ENCODE measurements around the gene FSD2. TPM values are rescaled to one million over a fixed set of nuclear protein-coding genes. Genes with fewer than 3 reads are reported as not detected.
A peak's percentile ranks its signal among the peaks of the same experiment; 100 is the strongest.

FSD2 gene
- total RNA-seq, 1 experiment from 2014 or later: not detected

DNA sequence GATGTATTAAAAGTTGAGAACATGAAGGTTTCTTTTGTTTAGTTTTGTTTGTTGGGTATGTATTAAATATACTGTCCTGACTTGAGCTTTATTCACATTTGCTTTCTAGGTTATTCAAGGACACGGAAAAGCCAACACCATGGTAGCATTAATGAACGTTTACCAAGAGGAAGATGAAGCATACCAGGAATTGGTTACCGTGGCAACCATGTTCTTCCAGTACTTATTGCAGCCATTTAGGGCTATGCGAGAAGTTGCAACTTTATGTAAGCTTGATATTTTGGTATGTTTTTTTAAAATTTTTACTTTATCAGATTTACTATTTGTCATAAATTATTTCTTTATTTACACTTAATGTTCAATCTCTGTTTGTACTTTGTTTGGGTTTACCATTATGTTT is 7.1 kb upstream of the FSD2 start:
- TF ChIP-seq, protein P1, sequence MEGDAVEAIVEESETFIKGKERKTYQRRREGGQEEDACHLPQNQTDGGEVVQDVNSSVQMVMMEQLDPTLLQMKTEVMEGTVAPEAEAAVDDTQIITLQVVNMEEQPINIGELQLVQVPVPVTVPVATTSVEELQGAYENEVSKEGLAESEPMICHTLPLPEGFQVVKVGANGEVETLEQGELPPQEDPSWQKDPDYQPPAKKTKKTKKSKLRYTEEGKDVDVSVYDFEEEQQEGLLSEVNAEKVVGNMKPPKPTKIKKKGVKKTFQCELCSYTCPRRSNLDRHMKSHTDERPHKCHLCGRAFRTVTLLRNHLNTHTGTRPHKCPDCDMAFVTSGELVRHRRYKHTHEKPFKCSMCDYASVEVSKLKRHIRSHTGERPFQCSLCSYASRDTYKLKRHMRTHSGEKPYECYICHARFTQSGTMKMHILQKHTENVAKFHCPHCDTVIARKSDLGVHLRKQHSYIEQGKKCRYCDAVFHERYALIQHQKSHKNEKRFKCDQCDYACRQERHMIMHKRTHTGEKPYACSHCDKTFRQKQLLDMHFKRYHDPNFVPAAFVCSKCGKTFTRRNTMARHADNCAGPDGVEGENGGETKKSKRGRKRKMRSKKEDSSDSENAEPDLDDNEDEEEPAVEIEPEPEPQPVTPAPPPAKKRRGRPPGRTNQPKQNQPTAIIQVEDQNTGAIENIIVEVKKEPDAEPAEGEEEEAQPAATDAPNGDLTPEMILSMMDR (IDR thresholded peaks at IDR 0.05; ENCODE audit: unreplicated experiment): no peak
- peaks cover 22% of the 10 kb centered on the region for H3K4me1 Mint-ChIP-seq (ENCODE audit: insufficient read depth, unreplicated experiment)
- peaks cover 49% of the 10 kb centered on the region for H3K36me3 Mint-ChIP-seq (ENCODE audit: insufficient read depth, unreplicated experiment)
- ChIA-PET POLR2A (interaction anchor here (0.6 to 8.4 kb wide), 8 partner anchors 17 to 616 kb away, joined by 3 to 182 read pairs (median 4); partner anchors contain the start of gene RPS17), CTCF (interaction anchor here (0.6 to 1.3 kb wide), 5 partner anchors 17 to 552 kb away, joined by 3 to 5 read pairs (median 3); no protein-coding TSS in a partner anchor)
- no TSS peak for BruUV-seq (replicated peaks)
- intact Hi-C loops (cut with micrococcal nuclease): no loop called here
- H3K27ac Mint-ChIP-seq (ENCODE audit: low read depth, unreplicated experiment): no peak overlapping the region
- no peak for DNase-seq (ENCODE audit: unreplicated experiment)
- no peaks in the 10 kb centered on the region for H3K9me3 Mint-ChIP-seq (ENCODE audit: unreplicated experiment)
- H3K27me3 Mint-ChIP-seq (ENCODE audit: insufficient read depth, unreplicated experiment): no peaks in the 10 kb centered on the region
- H3K4me3 Mint-ChIP-seq (ENCODE audit: unreplicated experiment): peak overlapping the region; percentile 84

DNA sequence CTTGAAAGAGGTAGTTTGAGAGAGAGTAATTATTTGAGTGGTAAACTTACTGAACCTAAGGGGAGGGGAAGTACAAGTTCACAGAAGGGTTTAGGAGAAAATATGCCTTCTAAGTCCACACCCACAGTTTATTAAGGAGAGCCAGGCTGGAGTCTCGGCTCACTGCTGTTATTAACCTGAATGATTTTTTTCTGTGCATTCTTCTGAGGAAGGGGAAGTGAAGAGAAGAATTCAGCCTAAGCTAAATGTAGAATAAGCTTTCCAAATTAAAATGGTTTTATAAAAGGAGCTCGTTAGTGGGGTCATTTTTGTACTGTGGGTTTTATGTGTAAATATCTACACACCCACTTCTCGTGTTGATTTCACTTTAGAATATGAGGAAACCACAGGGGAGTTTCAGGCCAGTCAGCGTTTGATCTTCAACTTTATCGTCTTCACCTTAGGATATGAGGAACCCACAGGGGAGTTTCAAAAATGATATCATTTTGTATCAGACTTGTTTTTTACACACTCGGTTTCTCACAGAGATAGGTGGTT is 5.1 kb upstream of the FSD2 start:
- H3K4me3 Mint-ChIP-seq (ENCODE audit: unreplicated experiment): peak overlapping the region; percentile 84
- TSS peak; percentile 61 for BruUV-seq (replicated peaks)
- H3K36me3 Mint-ChIP-seq (ENCODE audit: insufficient read depth, unreplicated experiment): peaks cover 31% of the 10 kb centered on the region
- POLR2A ChIA-PET: interaction anchor here (0.6 to 8.4 kb wide), 22 partner anchors 8 to 473 kb away, joined by 3 to 182 read pairs (median 4); partner anchors contain the start of genes C15orf40, RAMAC and RPS17
- H3K27ac Mint-ChIP-seq (ENCODE audit: low read depth, unreplicated experiment): peak overlapping the region; percentile 84
- DNase-seq (ENCODE audit: unreplicated experiment): peak; percentile 8
- no peaks in the 10 kb centered on the region for H3K9me3 Mint-ChIP-seq (ENCODE audit: unreplicated experiment)
- CTCF ChIA-PET: interaction anchor here (0.6 to 1.7 kb wide), 7 partner anchors 30 to 270 kb away, joined by 3 to 7 read pairs (median 4); partner anchors contain the start of gene RPS17
- TF ChIP-seq, protein P1 (IDR thresholded peaks at IDR 0.05; ENCODE audit: unreplicated experiment): no peak
- intact Hi-C loops (cut with micrococcal nuclease): no loop called here
- H3K27me3 Mint-ChIP-seq (ENCODE audit: insufficient read depth, unreplicated experiment): no peaks in the 10 kb centered on the region
- H3K4me1 Mint-ChIP-seq (ENCODE audit: insufficient read depth, unreplicated experiment): peaks cover 22% of the 10 kb centered on the region

DNA sequence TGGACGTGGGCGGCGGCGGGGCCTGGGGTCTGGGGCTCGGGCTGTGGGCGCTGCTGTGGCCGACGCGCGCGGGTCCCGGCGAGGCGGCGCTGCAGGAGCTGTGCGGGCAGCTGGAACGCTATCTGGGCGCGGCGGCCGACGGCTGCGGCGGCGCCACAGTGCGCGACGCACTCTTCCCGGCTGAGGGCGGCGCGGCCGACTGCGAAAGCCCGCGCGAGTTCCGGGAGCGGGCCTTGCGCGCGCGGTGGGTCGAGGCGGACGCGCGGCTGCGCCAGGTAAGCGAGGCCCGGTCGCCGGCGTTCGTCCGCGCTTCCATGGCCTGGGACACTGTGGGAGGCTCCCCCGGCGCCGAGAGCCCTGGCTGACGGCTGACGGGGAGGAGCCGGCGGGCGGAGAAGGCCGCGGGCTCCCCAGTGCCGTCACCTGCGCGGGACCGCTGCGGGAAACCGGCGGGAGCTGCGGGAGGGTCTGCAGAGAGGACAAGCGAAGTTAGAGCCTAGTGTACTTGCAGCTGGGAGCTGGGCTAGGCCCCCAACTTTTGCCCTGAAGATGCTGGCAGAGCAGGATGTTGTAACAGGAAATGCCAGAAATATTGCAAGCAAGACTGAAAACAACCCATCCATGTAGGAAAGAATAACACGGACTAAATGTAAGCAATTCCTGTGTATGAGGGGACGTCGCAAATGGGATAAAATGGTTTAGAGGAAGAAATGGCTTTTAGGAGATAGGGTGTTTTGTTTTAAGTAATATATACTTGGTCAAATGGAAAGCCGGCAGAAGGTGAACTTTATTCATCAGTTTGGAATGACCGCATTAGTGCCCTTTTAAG is 4.4 kb upstream of the FSD2 start:
- Mint-ChIP-seq H3K9me3 (ENCODE audit: unreplicated experiment) (no peaks in the 10 kb centered on the region), H3K27me3 (ENCODE audit: insufficient read depth, unreplicated experiment) (no peaks in the 10 kb centered on the region), H3K36me3 (ENCODE audit: insufficient read depth, unreplicated experiment) (peaks cover 28% of the 10 kb centered on the region), H3K27ac (ENCODE audit: low read depth, unreplicated experiment) (peak overlapping the region; percentile 84), H3K4me3 (ENCODE audit: unreplicated experiment) (peak overlapping the region; percentile 84), H3K4me1 (ENCODE audit: insufficient read depth, unreplicated experiment) (peaks cover 22% of the 10 kb centered on the region)
- peak; percentile 55 for DNase-seq (ENCODE audit: unreplicated experiment)
- ChIA-PET POLR2A (interaction anchor here (0.6 to 8.4 kb wide), 21 partner anchors 9 to 473 kb away, joined by 3 to 182 read pairs (median 5); partner anchors contain the start of genes BTBD1, C15orf40, RAMAC and RPS17), CTCF (interaction anchor here (0.6 to 1.7 kb wide), 6 partner anchors 30 to 200 kb away, joined by 3 to 7 read pairs (median 4); no protein-coding TSS in a partner anchor)
- intact Hi-C loops (cut with micrococcal nuclease): no loop called here
- TF ChIP-seq, protein P1 (IDR thresholded peaks at IDR 0.05; ENCODE audit: unreplicated experiment): no peak
- BruUV-seq (replicated peaks): no TSS peak

Data from MCF 10A (cell line).